ENCODE measurements around the gene CNST.
A peak's percentile ranks its signal among the peaks of the same experiment; 100 is the strongest.
"Not testable (repeated sequence)": the region's sequence is repeated elsewhere in the genome, so short reads cannot be mapped to it uniquely, and the experiment has no call there.

CNST gene

DNA sequence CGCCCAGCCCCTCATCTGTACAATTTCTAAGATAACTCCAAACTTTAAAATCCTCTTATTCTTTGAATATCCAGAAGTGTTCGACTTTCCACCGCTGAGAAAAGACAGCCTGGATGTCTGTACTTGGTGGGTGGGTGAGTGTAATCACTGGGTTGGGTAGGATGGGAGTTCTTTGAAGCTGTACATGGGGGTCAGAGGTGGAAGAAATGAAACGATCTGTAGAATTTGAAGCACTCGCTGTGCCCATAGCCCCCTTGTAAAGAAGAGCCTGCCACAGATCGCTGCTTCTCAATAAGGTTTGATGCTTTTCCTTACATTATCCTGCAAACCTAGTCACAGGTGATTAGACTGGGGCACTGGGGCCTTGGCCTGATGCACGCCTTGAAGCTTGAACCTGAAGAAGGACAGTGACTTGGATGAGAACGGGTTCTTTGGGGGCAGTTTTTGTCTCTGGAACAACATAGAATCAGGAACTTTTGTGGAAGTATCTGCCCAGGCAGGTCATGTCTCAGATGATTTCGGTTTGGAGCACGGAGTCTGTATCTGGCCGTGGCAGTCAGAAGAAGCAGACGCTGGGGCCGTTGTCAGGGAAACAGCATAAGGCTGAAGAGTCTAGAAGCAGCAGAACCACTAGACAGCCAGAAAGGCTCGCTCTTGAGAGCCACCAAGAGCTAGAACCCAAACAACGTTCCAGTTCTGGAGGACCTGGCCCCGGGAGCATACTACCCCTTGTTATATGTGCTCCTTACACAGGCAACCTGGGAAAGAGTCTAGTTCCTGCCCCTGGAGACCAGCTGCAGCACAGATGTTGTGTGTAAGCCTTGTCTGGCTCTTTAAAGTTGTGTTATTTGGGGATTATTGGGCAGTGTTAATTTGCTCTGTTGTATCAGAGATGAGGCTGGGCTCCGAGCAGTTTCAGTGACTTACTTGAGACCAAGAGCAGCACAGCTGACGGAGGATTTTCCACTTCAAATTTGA is 112.8 kb downstream of the CNST start:
- no peak for DNase-seq (ENCODE audit: low spot score)

DNA sequence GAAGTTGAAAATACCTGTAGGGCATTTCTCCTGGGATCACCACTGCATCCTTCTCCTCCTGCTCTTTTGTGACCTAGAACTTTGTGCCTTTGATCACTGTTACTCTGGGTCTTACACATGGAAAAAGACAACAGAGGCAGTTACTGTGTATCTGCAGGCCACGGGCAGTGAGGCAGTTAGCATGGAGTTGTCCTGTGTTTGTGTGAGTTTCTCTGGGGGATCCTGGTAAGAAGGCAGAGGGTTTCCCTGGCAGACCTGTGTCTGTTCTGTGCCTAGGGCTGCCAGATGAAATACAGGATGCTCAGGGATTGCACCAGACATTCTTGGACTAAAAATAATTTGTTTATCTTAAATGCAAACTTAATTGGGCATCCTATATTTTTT is 113.5 kb downstream of the CNST start:
- DNase-seq (ENCODE audit: low spot score): no peak

DNA sequence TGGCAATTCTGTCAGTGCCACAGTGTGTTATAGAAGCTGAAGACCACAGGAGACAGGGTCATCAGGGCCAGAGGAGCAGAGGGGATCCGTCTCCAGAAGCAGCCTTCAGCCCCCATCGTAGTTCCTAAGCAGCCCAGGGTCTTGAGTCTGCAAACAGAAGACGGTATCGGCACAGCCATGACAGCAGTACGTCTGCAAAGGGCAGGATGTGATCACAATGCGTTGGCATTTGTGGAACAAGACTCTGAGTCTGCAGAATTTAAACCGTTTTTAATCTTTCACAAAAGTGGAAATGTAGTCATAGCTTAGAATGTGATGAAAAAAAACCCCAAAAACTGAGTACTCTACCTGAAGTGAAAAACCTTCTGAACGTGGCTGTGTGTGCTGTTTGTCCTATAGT is 113.9 kb downstream of the CNST start:
- no peak for DNase-seq (ENCODE audit: low spot score)

DNA sequence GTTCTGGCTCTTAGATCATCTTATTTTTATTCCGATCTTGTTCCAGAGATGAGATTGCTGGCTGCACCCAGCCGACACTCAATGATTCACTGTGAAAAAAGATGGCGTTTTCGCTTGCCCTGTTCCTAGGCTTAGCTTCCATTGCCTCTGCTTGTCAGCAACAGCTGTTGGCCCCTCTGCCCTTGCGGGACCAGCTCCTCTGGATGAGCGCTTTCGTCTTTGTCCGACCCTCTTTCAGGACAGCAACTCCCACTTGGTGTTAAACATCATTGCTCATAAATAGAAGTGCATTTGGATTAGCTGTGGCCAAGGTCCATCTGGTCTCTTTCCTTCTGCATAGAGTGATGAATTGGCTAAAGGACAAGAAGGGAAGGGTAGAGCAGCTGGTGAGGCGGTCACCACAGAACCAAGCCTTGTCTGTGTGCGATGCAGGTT is 114.5 kb downstream of the CNST start:
- no peak for DNase-seq (ENCODE audit: low spot score)

DNA sequence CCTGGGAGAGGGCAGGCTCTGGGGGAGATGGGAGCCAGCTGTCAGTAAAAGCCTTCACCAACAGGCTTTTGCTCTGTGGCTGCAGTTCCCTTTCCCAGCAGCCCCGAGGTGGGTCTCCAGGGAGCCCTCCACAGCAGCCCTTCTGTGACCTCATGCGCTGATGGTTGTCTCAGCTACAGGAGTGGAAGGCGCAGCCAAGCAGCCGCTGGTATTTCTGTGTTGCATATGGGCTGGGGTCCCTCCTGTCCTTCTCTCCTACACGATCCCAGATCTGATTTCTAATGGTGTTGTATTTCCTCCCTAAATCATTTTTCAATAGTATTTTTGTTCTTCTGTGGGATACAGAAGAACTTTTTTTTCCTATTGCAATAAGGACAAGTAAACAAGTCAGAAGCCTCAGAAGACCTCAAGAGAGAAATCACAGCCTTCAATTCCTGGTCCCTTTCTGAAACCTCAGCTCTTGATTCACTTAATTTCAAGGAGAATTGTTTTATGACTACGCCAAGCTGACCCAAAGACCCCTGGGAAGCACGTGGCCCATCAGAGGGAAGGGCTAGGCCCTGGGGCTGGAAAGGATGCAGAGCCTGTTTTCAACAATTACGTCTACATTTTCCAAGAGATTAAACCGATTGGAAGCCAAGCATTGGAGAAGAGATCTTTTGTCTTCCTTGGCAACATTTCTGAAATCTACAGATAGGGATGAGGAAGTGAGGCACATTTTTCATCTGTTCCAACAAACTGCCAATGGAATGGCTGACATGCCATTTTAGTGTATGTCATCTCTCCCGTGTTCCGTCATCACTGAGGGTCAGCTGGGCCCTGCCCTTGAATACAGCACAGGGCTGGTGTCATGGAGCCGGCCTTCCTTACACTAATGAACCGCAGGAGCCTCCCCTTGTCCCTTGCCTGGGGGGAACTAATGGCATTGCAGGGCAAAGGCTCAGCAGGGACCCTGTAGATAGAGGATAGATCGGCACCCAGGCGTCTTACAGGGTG is 115.9 kb downstream of the CNST start:
- DNase-seq (ENCODE audit: low spot score): peak; percentile 69

DNA sequence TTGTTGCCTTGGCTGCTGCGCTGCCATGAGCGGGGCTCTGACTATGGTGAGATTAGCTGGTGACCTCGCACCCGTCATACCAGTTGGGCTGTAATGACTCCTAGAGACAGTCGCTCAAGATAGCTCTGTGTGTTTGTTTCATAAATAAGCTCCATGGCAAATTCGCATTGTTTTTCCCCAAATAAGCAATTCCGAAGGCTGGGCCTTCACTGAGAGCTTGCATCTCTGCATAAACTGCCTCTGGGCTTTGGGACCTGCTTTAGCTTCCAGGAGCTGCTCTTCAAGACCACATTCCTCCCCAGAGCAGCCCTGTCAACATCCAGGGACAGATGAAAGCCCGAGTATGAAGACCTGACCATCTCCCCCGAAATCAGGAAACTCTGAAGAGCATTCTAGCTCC is 117.3 kb downstream of the CNST start:
- DNase-seq (ENCODE audit: low spot score): no peak

DNA sequence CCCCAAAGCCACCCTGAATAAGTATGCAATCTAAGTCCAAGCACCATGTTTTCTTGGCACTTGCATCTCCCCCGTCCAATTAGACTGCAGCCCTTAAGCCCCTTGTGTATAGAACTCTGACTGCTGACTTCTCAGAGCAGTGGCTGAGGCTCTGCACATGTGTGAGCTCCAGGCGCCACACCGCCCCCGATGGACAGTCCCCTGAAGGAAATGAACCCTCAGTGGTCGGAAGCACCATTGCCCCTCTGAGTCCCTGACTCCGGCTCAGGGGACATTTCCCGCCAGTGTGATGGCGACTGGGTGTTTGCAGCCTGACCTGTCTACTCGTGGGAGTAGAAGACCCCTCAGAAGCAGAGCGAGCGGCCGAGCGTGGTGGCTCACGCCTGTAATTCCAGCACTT is 120.7 kb downstream of the CNST start:
- DNase-seq (ENCODE audit: low spot score): no peak

DNA sequence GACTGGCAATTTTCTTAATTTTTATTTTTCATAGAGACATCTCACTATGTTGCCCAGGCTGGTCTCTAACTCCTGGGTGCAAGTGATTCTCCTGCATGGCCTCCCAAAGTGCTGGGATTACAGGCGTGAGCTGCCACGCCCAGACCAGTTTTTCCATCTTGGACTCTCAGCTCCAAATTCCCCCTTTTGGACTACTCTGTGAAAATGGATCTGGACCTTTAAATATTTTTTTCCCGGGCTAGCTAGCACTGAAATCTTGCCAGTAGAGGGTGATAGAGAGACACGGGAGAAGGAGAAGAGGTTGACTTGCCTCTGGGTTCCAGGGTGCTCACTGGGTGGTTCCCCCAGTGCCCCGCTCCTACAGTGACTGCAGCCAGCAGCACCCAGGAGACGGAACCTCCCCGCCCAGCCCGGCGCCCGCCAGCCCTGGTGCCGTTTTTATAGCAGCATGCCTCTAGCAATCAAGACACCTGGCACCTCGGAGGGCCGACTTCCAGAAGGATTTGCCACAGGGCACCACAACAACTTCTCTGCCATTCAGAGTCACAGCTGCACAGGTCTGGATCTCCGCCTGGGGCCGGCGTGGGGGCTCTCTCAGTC is 123.3 kb downstream of the CNST start:
- DNase-seq (ENCODE audit: low spot score): peak; percentile 91

DNA sequence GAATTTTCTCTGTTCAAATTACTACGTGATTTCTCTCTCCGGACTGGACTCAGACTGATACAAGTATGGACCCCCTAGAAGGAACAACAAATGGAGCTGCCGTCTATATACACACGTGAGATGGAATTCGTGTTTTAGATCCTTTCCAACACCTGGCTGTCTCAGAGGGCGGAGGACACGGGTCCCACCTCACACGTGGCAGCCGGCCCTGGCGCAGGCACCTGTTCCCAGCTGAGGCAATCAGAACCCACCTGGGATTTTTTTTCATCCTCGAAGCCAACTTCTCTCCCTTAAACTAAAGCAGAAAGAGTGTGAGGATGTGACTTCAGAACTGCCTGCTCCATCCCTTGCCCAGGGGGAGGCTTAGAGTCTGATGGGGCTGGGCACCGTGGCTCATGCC is 123.8 kb downstream of the CNST start:
- no peak for DNase-seq (ENCODE audit: low spot score)

DNA sequence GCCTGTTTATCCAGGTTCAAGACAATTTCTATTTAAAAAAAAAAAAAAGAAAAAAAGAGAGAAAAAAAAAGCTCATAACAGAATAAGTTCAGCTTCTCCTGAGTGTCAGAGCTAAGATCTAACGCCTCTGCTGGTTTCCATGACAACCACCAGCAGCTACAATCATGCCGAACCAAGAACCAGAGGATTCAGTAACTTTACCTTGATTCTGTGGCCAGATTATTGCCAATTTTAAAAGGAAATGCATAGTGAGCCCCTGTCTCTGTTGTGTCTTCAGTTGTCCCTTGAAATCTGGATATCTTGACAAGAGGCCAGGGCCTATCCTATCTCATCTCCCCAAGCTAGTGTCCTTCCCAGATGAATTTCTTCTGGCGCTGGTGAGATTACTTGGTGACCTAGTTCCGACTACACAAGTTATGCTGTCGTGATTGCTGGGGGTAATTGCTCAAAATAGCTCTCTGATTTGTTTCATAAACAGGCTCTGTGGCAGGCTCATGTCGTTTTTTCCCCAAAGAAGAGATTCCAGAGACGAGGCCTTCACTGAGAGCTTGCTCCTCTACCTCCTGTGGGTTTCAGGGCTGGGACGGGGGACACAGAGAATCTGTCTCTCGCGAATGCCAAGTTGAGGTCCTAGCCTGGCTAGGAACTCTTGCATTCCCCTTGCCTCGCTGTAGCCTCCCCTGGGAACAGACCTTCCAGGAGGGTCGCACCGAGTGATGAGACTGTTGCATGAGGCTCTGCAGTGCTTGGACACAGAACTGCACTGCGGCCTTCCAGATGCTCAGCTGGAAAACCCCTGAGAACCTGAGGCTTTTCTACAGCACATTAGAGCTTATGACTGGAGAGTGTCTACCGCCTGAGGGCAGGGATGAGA is 125.6 kb downstream of the CNST start:
- no peak for DNase-seq (ENCODE audit: low spot score)

DNA sequence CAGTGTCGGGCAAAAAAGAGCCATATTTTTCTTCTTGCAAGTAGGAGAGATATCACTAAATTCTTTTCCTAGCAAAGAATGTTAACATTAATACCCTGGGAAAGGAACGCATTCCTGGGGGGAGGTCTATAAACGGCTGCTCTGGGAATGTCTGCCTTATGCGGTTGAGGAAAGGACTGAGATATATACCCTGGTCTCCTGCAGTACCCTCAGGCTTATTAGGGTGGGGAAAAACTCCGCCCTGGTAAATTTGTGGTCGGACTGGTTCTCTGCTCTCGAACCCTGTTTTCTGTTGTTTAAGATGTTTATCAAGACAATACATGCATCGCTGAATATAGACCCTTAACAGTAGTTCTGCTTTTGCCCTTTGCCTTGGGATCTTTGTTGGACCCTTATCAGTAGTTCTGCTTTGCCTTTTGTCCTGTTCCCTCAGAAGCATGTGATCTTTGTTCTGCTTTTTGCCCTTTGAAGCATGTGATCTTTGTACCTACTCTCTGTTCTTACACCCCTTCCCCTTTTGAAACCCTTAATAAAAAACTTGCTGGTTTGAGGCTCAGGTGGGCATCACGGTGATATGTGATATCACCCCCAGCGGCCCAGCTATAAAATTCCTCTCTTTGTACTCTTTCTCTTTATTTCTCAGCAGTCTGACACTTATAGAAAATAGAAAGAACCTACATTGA is 128.1 kb downstream of the CNST start:
- not testable (repeated sequence) for DNase-seq (ENCODE audit: low spot score)

DNA sequence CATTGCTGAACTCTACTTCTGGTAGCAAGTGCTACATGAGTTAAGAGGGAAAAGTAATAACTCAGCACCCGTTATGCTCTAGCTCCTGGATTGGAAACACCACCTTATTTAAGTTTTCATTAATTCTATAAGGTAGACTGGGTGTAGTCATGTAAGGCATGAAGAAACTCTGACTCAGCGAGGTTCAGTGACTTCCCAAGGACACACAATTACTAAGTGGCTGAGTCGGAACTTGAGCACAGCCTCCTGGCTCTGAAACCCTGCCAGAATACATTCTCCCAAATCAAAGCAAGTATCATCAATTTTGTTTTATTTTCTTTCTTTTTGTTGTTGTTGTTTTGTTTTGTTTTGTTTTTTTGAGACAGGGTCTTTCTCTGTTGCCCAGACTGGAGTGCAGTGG is 128.9 kb downstream of the CNST start:
- no peak for DNase-seq (ENCODE audit: low spot score)

DNA sequence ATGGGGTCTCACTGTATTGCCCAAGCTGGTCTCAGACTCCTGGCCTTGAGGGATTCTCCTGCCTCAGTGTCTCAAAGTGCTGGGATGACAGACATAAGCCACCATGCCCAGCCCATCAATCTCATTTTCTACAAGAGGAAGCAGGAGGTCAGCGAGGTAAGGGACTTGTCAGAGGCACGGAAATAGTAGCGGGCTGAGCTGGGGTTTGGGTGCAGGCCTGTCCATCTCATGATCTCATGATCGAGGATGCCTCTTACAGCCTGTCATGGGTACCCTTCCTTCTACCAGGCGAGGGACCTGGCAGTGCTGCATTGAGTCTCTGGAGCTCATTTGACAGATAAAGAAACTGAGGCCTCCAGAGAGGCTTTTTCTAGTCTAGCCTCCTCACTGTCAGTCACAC is 129.4 kb downstream of the CNST start:
- no peak for DNase-seq (ENCODE audit: low spot score)

DNA sequence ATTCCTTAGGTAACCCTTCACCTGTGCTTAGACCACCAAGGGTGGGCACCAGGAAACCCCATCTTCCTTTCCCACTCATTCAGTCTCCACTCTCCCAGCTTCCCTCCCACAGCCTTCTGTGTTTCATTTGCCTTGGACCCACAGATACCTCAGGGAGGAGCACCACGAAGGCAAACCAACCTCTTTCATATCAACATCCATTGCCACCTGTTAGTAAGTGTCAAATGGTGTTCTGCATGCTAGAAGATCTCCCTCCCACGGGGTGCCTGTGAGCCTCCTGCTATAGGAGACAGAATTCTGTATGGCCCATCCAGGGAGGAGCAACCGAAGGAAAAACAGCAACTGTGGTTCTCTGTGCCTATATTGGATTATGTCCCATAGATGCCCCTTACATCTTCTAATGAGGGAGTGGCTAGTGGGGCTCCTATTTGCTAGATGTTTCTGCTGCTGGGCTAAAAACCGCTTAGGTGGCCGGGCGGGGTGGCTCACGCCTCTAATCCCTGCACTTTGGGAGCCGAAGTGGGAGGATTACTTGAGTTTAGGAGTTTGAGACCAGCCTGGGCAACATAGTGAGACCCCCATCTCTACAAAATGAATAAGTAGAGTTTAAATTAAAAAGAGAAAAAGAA is 132.3 kb downstream of the CNST start:
- DNase-seq (ENCODE audit: low spot score): no peak

DNA sequence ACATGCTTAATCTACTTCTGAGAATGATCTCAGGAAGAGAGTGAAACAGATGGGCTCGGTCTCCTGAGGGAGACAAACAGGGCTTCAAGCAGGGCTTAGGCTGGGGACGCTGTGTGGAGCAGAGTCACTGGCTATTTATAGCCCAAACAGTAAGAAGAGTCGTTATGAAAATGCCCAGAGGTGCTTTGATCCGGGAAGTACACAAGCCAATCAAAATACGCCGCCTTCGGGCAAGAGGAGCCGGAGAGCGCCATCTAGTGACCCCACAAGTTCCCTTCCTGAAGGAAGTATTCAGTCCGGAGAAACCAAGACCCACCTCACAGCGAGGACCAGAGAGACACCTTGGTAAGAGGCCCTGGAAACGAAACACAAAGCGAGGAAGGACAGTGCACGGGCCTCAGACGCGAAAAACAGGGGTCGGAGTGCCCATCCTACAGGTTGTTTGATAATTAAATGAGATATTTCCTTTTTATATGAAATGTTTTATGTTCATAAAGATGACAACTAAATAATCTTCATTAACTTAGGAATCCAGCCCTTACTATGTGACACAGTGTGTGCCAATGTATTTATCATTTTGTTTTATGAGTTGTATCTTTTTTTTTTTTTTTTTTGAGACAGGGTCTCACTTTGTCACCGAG is 133.0 kb downstream of the CNST start:
- DNase-seq (ENCODE audit: low spot score): peak; percentile 90

DNA sequence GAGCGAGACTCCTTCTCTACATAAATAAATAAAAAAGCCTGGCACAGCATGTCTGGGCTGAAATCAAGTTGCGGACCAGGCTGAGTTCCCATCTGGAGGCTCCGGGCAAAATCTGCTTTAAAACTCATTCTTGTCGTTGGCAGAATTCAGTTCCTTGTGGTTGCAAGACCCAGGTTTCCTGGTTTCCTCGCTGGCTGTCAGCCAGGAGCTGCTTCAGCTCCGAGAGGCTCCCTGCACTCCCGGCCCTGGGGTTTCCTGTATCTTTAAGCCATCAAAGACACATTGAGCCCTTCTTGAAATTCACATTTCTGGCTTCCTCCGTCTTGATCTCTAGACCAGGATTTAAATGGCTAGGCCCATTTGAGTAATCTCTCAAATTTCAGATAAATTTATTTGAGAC is 137.3 kb downstream of the CNST start:
- no peak for DNase-seq (ENCODE audit: low spot score)

DNA sequence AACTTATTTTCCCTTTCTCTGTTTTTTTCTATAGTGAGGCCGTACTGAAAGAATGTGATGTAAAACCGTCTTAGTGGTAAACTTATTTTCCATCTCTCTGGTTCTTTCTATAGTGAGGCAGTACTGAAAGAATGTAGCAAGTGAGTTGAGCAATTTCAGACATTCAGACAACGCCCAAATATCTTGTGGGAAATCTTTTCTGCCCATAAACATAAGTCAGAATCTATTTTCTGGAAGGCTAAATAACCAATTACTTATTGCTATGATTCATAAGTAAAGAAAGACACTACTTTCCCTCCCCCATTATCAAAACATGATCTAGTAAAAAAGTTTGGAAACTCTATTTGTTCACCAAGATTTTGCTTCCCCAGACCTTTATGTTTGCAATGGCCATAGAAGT is 139.1 kb downstream of the CNST start:
- DNase-seq (ENCODE audit: low spot score): no peak

DNA sequence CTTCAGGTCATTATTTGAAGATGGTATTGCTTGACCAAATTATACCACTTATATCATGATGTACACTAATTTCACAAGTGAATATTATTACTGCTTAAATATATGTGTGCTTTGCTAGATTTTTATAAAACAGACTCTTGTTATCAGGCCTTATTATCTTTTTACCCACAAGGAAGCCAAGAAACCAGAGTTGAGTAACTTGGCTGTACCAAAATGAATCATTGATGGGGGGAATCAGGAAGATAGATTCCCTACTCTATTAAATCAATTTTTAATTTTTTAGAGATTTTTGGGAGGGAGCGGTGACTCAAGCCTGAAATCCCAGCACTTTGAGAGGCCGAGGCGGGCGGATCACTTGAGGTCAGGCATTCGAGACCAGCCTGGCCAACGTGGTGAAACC is 141.9 kb downstream of the CNST start:
- DNase-seq (ENCODE audit: low spot score): no peak

DNA sequence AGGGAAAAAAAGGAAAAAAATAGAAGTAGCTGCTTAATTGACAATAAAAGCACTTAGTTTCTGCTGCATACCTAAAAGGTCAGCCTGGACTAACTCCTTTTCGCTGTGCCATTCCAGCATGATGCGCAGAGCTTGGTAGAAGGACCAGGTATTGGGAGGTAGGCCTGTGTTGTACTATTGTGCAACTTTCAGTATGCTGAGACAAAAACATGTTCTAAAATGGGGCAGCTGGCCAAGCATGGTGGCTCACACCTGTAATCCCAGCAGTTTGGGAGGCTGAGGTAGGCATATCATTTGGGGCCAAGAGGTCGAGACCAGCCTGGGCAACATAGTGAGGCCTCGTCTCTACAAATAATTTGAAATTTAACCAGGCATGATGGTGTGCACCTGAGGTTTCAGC is 142.9 kb downstream of the CNST start:
- DNase-seq (ENCODE audit: low spot score): no peak

DNA sequence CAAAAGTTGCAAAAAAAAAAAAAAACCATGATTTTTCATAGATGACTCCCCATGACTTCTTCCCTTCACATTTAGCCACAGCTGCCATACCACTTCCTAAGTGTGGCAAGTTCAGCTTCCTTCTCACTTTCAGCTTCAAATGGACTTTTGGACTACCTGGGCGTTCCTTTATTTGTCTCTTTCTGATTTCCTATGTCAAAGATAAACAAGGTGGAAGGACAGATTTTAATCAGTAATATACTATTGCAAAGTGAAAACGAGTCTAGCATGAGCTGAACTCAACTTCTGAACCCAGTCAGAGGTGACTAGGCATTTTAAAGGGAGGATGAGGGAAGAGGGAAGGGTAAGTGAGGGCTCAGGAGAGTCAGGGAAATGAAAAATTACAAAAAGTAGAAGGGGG is 143.6 kb downstream of the CNST start:
- DNase-seq (ENCODE audit: low spot score): no peak

Data from D341Med (cell line).